HG03457 (cell line): ENCODE data around the gene SEZ6L2.
"Not testable (repeated sequence)": the region's sequence is repeated elsewhere in the genome, so short reads cannot be mapped to it uniquely, and the experiment has no call there.

Experiments
- ATAC-seq: cut with Tn5 transposase; IDR thresholded peaks from one replicate; pipeline ENCODE4 v1.9.1; 2021; ENCODE audit warnings: moderate number of reproducible peaks; ENCODE audit not compliant: unreplicated experiment

Gene SEZ6L2

GRCh38 chr16:29899516-29900101 is at the start of gene SEZ6L2:
Gene SEZ6L2 (minus strand): TSS chr16:29899550. CDS start chr16:29899019, 531 bp downstream.
- ATAC-seq: no peak

GRCh38 chr16:29947897-29948296 is 48.5 kb upstream of the SEZ6L2 start:
- ATAC-seq: no peak

GRCh38 chr16:29943846-29944799 is 44.8 kb upstream of the SEZ6L2 start:
- no peak for ATAC-seq

DNA sequence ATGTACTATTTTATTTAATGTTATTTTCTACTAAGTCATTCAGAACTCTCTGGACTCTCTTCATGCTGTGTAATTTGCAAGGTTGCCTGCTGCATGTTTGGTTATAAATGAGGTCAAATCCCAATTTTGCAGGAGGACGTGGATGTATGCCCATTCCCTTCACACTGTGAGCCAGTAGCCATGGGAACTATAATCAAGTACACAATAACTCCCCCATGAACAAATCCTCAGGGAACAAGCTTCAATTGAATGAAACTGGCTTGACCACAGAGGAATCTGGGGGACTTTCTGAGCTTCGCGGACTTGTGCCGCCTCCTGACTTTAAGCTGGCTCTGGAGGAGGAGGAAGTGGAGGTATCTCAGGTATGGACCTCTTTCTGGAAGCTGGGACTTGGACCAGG is 41.3 kb upstream of the SEZ6L2 start:
- no peak for ATAC-seq

DNA sequence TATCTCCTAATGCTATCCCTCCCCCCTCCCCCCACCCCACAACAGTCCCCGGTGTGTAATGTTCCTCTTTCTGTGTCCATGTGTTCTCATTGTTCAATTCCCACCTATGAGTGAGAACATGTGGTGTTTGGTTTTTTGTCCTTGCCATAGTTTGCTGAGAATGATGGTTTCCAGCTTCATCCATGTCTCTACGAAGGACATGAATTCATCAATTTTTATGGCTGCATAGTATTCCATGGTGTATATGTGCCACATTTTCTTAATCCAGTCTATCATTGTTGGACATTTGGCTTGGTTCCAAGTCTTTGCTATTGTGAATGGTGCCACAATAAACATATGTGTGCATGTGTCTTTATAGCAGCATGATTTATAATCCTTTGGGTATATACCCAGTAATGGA is 32.4 kb upstream of the SEZ6L2 start:
- ATAC-seq: not testable (repeated sequence)

- no peak for ATAC-seq
These were observed 27.9 kb upstream of the SEZ6L2 start for GRCh38 chr16:29927070-29927905.

DNA sequence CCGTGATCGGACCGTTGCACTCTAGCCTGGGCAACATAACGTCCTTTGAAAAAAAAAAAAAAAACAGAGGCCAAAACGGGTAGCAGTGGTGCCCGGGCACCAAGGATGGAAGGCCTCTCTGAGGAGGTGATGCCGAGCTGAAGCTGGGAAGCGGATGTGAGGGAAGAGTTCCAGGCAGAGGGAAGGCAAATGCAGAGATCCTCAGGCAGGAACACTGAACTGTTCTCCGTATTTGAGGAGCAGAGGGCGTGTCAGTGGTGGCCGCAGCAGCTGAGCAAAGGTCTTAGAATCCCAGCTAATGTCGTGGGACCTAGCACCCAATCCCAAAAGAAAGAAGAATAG is 27.3 kb upstream of the SEZ6L2 start:
- no peak for ATAC-seq

GRCh38 chr16:29925781-29926710 is 26.7 kb upstream of the SEZ6L2 start, which contains the start of gene KCTD13:
Gene KCTD13 (minus strand): TSS chr16:29926226. CDS start chr16:29926033, 193 bp downstream.
- ATAC-seq: peak; percentile 73

DNA sequence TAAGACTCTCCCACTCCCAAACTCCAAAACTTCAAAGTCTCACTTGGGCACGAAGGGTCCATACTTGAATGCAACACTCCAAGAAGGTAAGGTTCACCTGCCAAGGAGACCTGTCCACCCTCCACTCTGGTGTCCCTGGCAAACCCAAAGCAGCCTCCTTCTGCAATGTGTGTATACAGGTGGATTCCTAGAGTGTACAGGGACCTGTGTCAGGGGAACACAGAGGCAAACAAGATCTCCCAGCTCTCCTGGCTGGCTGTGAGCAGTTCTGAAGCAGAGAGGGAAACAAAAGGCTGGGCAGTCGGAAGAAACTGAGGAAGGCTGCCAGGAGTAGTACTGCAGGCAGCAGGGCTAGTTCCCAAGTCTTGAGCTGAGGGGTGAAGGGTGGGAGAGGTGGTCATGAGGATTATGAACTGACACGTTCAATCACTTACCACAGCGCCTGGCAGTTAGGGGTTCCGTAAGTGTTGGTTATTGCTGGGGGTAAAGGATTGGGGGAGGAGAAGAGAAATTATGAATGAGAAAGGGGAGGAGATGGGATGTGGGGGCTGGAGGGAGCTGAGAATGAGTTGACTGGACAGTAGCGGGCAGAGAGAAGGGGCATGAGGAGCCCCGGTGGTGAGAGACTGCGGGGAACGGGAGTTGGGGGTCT is 25.9 kb upstream of the SEZ6L2 start:
- no peak for ATAC-seq

DNA sequence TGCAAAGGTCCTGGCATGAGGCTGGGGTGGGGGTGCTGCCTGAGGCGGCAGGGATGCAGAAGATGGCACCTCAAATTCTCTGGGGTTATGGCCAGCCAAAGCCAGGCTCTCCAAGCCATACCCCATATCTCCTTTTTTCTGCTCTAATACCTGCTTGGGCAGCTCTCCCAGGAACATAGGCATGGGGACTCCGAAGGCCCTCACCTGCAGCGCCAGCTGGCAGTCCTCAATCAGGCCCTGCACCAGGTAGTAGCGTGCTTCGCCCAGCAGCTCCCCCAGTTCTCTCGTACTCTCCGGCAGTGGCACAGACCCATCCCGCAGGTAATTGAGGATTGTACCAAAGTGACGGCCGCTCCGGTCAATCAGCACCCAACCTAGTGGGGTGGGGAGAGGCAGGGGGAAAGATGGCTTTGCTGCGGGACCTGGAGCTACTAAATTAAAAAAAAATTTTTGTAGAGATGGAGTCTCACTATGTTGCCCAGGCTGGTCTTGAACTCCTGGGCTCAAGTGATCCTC is 23.7 kb upstream of the SEZ6L2 start:
- no peak for ATAC-seq

GRCh38 chr16:29922326-29922725 is 23.0 kb upstream of the SEZ6L2 start:
- no peak for ATAC-seq

DNA sequence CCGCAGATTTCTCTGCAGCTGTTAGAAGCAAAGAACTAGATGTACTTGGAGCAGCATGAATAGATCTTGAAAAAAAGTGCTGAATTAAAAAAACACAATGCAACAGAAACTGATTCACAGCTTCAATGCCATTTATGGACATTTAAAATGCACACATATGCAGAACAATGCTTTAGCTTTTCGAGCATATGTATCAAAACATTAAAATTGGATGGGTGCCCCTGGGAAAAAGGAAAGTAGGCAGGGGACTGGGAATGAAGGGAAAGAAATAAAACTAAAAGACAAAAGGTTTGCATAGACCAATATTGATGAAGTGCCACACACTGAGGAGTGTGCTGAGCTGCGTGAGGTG is 21.7 kb upstream of the SEZ6L2 start:
- ATAC-seq: no peak

- ATAC-seq: no peak
These were observed 21.1 kb upstream of the SEZ6L2 start for GRCh38 chr16:29920288-29921033.

GRCh38 chr16:29916979-29917378 is 17.6 kb upstream of the SEZ6L2 start:
- no peak for ATAC-seq

DNA sequence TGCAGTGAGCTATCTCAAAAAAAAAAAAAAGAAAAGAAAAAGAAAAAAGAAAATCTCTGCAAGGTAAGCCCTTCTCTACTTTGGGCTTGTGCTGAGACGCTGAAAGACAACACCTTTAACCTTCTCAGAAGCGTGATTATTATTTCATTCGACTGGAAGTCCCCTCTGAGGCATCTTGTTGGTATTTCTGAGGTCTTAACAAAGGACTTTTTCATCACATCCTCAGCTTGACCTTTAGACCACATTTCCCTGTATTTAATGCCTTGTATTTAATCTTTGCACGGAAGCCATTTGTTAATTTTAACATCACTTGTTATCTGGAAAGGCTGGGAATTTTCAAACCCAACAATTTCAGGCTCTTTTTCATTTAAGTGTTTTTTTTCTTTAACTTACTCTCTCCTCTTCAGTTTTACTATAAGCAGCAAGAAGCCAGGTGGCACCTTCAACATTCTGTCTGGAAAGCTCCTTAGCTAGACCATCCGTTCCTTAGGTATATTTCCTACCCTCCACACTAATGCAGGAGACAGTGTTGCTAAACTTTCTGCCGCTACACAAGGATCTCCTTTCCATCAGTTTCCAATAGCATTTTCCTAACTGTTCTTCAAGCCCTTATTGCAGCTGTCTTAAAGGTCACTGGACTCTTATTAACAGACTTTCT is 16.4 kb upstream of the SEZ6L2 start:
- ATAC-seq: no peak

- no peak for ATAC-seq
These were observed 14.2 kb upstream of the SEZ6L2 start for GRCh38 chr16:29913514-29913913.

- no peak for ATAC-seq
These were observed 12.7 kb upstream of the SEZ6L2 start for GRCh38 chr16:29912087-29912486.

GRCh38 chr16:29911676-29912010 is 12.3 kb upstream of the SEZ6L2 start:
- ATAC-seq: no peak
